ENCODE results near the gene PIK3AP1.
"Not testable (repeated sequence)": the region's sequence is repeated elsewhere in the genome, so short reads cannot be mapped to it uniquely, and the experiment has no call there.

The PIK3AP1 gene

GRCh38 chr10:96721207-96721572 lies 876 bp upstream of the PIK3AP1 start:
- ATAC-seq (no peak), DNase-seq (no peak)

GRCh38 chr10:96719850-96720421 lies 378 bp downstream of the PIK3AP1 start:
- peak; percentile 82 for DNase-seq
- peak; percentile 85 for ATAC-seq

- DNase-seq (no peak), ATAC-seq (no peak)
Measured at GRCh38 chr10:96719200-96719599, 1.1 kb downstream of the PIK3AP1 start.

GRCh38 chr10:96718304-96718990 lies 1.9 kb downstream of the PIK3AP1 start:
- DNase-seq (no peak), ATAC-seq (no peak)

- no peak for DNase-seq
- ATAC-seq = no peak
Measured at GRCh38 chr10:96716390-96716789, 3.9 kb downstream of the PIK3AP1 start.

GRCh38 chr10:96714746-96715255 lies 5.5 kb downstream of the PIK3AP1 start:
- no peak for DNase-seq
- ATAC-seq = no peak

GRCh38 chr10:96714031-96714590 lies 6.2 kb downstream of the PIK3AP1 start:
- no peak for ATAC-seq
- no peak for DNase-seq

GRCh38 chr10:96712662-96713271 lies 7.5 kb downstream of the PIK3AP1 start:
- no peak for DNase-seq
- ATAC-seq = no peak

GRCh38 chr10:96711048-96711728 lies 9.1 kb downstream of the PIK3AP1 start:
- ATAC-seq = no peak
- DNase-seq = no peak

GRCh38 chr10:96709525-96709924 lies 10.8 kb downstream of the PIK3AP1 start:
- DNase-seq (no peak), ATAC-seq (no peak)

GRCh38 chr10:96708996-96709395 lies 11.3 kb downstream of the PIK3AP1 start:
- ATAC-seq (no peak), DNase-seq (no peak)

- peak; percentile 46 for ATAC-seq
- DNase-seq = no peak
Measured at GRCh38 chr10:96708456-96708855, 11.9 kb downstream of the PIK3AP1 start.

- ATAC-seq (no peak), DNase-seq (no peak)
Measured at GRCh38 chr10:96706331-96706853, 13.9 kb downstream of the PIK3AP1 start.

GRCh38 chr10:96705134-96705533 lies 15.2 kb downstream of the PIK3AP1 start:
- ATAC-seq (no peak), DNase-seq (no peak)

GRCh38 chr10:96704563-96704962 lies 15.8 kb downstream of the PIK3AP1 start:
- DNase-seq (no peak), ATAC-seq (no peak)

GRCh38 chr10:96703358-96703757 lies 17.0 kb downstream of the PIK3AP1 start:
- ATAC-seq = no peak
- no peak for DNase-seq

GRCh38 chr10:96701265-96701664 lies 19.0 kb downstream of the PIK3AP1 start:
- no peak for DNase-seq
- ATAC-seq = no peak

- ATAC-seq (peak; percentile 72), DNase-seq (peak; percentile 30)
Measured at GRCh38 chr10:96700374-96701099, 19.8 kb downstream of the PIK3AP1 start.

GRCh38 chr10:96699613-96700012 lies 20.7 kb downstream of the PIK3AP1 start:
- ATAC-seq (no peak), DNase-seq (no peak)

- not testable (repeated sequence) for DNase-seq
Measured at GRCh38 chr10:96698305-96698704, 22.0 kb downstream of the PIK3AP1 start.

GRCh38 chr10:96697438-96697837 lies 22.9 kb downstream of the PIK3AP1 start:
- DNase-seq (no peak), ATAC-seq (no peak)

More at GRCh38 chr10:96698305-96698704, 22.0 kb downstream of the PIK3AP1 start:
- not testable (repeated sequence) for ATAC-seq

All from stimulated activated naive CD8-positive, alpha-beta T cell treated with anti-CD3 and anti-CD28 coated beads, Interleukin-15, Interleukin-2, amounts not matched to agents 100 U/mL and 50 U/mL, for 24 hours (primary cell).